GM19240 (cell line): ENCODE results near the gene SHROOM3.

Experiments
- DNase-seq: peaks from one replicate; pipeline ENCODE4 v3.0.0; 2011; ENCODE audit warnings: low spot score; ENCODE audit not compliant: insufficient read length

Gene SHROOM3

GRCh38 chr4:76539979-76540378 is 105.0 kb downstream of the SHROOM3 start:
- no peak for DNase-seq

- DNase-seq, result no peak
These were observed 105.5 kb downstream of the SHROOM3 start for GRCh38 chr4:76540486-76540885.

DNA sequence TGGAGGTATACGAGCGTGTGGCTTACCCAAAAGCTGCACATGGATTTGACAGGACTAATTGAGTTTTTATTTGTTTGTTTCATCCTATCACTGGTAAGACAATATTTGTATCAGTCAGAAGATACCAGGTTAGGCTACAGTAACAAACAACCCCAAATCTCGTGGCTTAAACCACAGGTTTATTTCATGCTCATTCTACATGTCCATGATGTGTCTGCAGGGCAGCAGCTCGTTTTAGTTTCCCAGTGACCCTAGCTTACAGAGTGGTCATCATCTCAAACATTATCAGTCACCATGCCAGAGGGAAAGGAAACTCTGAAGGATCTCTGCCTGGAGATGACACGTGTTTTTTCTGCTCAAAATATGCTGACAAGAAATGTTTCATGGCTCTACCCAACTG is 108.3 kb downstream of the SHROOM3 start:
- DNase-seq, result no peak

DNA sequence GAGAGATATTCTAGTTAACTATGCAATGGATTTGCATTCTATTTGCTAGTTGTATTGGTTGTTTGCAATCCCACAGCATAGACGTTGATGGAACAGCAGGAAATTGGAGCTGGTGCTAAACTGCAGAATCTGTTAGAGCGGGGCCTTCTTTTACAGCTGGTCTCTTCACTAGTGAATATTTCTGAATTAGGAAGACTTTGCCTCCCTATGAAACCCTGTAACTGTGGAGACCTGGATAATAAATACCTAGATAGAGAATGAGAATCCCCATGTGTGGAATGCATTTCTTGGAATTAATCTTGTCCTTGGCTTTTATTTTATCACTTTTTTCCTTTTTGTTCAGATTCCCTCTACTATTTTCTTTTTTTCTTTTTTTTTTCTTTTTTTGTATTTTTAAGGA is 109.7 kb downstream of the SHROOM3 start:
- no peak for DNase-seq

GRCh38 chr4:76545226-76545884 is 110.3 kb downstream of the SHROOM3 start:
- no peak for DNase-seq

DNA sequence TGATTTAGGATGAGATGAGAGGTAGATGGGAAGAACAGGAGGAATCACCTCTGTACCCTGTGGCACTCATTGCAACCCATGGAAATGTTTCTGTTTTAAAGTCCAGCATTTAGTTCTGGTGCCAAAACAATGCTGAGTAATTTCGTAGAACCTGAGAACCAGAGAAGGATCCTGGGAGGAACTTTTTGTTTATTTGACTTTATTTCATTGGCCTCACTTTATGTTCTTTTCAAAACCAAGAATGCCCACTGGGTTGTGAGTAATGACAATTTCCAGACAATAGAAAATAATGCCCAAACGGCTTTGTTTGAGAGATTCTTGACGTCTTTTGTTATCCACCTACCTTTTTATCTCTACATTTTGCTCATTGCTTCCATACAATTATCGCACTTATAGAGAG is 111.3 kb downstream of the SHROOM3 start:
- no peak for DNase-seq

- no peak for DNase-seq
These were observed 112.0 kb downstream of the SHROOM3 start for GRCh38 chr4:76546759-76547742.

- no peak for DNase-seq
These were observed 113.7 kb downstream of the SHROOM3 start for GRCh38 chr4:76548704-76549103.

DNA sequence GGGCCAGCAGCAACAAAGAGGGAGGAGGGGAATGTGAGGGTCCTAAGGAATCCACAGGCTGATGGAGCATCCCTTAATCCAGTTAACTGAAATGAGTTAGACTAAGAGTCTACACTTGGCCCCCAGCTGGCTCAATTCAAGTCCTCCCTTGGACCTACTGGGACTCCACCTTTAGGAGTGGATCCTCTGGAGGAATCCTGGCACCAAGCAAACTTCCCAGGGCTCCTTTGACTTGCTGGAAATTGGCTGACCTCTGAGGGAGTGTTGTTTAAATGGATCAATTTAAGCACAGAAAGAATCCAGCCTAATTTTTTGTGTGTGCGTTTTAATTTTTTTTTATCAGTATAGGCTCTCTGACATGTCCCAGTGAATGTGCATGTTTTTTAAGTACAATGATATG is 114.7 kb downstream of the SHROOM3 start:
- DNase-seq, result no peak

- DNase-seq, result no peak
These were observed 116.1 kb downstream of the SHROOM3 start for GRCh38 chr4:76550966-76551780.

DNA sequence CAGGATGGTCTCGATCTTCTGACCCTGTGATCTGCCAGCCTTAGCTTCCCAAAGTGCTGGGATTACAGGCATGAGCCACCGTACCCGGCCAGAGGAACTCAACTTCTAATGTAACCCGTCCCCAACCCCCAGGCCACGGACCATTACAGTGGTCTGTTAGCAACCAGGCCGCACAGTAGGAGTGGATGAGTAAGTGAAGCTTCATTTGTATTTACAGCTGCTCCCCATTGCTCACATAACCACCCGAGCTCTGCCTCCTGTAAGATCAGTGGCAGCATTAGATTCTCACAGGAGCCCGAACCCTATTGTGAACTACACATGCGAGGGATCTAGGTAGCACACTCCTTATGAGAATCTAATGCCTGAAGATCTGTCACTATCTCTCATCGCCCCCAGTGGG is 119.6 kb downstream of the SHROOM3 start:
- DNase-seq, result no peak

DNA sequence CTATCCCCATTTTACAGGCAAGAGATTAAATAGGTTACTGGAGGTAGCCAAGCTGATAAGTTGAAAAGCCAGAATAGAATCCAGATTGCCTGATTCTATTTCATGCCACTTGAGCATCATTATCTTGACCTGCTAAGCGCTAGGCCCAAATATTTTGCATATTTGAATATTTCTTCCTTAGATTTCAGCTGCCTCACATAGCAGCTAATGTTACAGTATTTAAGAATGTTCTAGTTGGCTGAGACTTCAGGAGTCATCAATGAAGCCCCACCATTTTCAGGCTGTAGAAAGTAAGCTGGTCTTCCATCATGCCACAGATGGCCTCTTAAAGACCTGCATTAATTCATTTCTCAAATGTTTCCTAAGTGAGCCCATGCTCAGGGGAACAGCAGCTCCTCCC is 121.4 kb downstream of the SHROOM3 start:
- DNase-seq, result no peak

GRCh38 chr4:76558396-76559235 is 123.6 kb downstream of the SHROOM3 start:
- DNase-seq, result no peak

DNA sequence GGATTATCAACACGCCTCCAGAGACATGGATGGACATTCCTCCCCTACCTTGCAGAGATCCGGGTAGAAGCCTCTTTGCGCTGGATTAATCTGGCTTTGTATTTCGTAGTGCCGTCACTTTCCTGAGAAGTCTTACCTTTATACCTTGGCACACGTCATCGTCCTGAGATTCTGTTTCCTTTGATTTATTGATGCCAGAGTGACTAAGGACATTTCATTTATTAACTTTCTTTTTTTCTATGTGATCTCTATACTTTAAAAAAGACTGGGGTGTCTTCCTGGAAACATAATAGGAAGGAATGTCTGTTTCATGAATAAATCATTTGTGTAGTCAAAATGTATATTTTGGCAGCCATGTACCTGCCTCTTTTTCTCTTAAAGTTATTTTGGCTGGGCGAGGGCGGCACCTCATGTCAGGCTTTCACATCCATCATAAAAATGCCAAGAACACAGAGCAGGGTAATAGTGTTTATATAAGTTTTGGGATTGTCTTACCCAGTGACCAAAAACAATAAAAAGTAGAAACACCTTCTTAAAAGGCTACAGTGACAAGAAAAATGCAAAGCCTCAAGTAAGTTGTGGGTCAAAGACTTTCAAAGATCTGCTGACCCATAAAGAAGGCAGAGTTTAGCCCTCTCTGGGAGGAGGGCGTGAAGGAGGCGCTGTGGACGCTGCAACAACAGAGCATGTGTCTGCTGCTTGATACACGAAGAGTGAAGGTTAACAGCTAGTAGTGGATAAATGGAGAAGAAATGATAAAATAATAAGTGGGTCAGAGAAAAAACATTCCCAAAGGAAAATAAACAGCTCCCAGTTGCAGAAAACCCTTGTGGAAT is 124.4 kb downstream of the SHROOM3 start:
- DNase-seq, result no peak

GRCh38 chr4:76562161-76562560 is 127.1 kb downstream of the SHROOM3 start:
- no peak for DNase-seq

- no peak for DNase-seq
These were observed 127.9 kb downstream of the SHROOM3 start for GRCh38 chr4:76562836-76563453.

DNA sequence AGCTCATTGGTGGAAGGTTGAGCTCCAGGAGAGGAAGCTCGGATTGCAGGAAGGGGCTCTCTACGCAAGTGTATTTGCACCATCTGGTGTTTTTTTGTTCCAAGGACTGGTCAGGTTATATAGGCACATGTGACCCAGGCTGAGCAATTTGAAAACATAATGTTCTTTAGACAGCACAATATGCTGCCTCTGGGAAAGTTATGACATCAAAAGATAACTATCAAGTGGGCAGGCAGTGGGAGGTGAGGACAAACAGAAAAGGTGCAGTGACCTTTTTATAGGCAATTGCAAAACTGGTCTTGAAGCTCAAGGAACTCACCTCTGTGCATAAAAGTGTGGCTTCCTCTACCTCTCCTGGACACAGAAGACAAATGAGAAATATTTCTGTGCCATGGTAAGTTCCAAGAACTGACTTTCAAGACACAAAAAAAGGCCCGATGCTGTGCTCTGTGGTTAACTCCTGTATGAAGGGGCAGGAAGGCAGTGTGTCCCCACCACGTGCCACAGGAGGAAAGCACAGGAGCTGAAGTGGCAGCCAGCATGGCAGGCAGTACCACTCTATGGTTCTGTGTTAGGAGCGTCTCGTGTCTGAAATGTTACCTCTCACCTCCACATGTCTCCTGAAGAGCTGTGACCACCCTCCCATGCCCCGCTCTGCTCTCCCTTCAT is 128.6 kb downstream of the SHROOM3 start:
- no peak for DNase-seq

- no peak for DNase-seq
These were observed 129.3 kb downstream of the SHROOM3 start for GRCh38 chr4:76564123-76564915.
